ENCODE measurements around the gene PPP6R2.

- TF ChIP-seq CTCF (IDR thresholded peaks at IDR 0.05) (no peak), POLR2A (IDR thresholded peaks at IDR 0.05) (no peak)
Observed at GRCh38 chr22:50361688-50362087, 18.6 kb downstream of the PPP6R2 start.
